PC-9 (cell line): ENCODE measurements around the gene HIVEP2.

Experiments
- CTCF ChIP-seq: fragments of 200-600 bp; sonication (generic); conservative IDR thresholded peaks from 2 replicates; pipeline ENCODE4 v1.6.1; 2017; ENCODE audit warnings: mixed run types, antibody characterized with exemption, mild to moderate bottlenecking, moderate library complexity
- EZH2 ChIP-seq: fragments of 200-600 bp; sonication (generic); IDR thresholded peaks from 2 replicates; pipeline ENCODE4 v1.8.0; 2017; ENCODE audit warnings: antibody characterized with exemption, low read depth

- no peak for TF ChIP-seq CTCF
- TF ChIP-seq EZH2, result no peak
Measured at GRCh38 chr6:142829556-142829955, 115.4 kb downstream of the HIVEP2 start.
